NK-92 (cell line): ENCODE data around the gene STX8.

ENCODE experiments used
- DNase-seq: peaks from one replicate; lab custom pipeline; 2025; ENCODE audit not compliant: unreplicated experiment; lab: John Stamatoyannopoulos, UW

STX8 gene

DNA sequence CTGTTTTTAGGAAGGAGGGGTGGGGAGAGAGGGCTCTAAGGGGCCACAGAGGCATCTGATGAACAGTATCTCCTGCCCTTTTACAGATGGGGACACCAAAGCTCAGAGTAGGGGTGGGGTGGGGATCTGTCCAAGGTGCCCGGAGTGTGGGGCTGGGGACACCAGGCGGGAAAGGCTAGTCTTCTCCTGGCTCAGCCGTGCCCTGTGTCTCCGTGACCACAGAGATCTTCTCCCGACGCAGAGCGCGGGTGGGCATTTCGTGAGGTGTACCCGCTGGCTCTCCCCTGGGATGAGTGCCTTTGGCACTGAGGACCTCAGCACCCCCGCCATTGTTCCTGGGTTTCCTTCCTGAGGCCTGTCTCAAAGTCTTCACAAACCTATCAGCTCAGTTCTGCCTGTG, 344.8 kb downstream of the STX8 start:
- no peak for DNase-seq

DNA sequence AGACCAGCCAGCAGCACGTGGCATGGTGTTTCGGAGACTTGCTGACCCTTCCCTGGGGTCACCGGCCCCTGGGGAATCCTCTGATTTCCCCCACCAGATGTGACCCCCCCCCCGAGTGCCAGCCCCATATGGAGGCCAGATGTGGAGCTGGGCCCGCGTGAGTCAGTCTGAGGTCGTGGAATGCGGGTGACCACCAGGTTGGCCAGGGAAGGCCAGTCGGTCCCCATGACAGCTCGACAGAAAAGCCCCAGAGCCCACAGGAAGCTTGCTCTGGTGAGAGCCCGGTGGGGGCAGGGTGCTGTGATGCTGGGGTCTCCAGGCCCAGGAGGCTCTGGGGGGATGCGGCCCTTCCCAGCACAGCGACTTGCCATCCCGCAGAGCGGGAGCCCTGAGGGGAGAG, 345.3 kb downstream of the STX8 start:
- DNase-seq: no peak

GRCh38 chr17:9229826-9230201, 345.8 kb downstream of the STX8 start:
- DNase-seq: no peak

GRCh38 chr17:9229160-9229825, 346.3 kb downstream of the STX8 start:
- no peak for DNase-seq

DNA sequence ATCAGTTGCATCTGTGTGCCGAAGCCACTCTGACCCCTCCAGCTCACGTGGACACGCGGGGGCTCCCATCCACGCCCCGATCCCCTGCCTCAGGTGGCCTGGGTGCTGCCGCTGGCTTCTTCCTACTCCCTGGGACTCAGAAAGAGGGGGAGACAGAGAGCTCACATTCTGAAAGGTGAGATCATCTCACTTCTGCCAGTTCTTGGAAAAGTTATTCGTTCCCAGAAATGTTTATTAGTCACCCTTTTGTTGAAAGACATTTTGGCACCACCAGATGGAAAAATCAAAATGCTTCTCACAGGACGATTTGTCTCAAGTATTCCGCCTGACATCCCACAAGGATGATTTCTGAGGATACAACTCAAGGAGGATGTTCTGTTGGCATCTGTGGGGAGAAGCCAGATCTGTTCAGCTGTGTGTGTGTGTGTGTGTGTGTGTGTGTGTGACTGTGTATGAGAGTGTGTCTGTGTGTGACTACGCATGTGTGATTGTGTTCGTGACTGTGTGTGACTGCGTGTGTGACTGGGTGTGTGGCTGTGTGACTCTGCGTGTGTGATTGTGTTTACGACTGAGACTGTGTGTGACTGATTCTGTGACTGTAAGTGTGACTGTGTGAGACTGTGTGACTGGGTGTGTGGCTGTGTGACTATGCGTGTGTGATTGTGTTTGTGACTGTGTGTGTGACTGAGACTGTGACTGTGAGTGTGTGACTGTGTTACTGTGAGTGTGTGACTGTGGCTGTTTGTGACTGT, 347.0 kb downstream of the STX8 start:
- DNase-seq: no peak

DNA sequence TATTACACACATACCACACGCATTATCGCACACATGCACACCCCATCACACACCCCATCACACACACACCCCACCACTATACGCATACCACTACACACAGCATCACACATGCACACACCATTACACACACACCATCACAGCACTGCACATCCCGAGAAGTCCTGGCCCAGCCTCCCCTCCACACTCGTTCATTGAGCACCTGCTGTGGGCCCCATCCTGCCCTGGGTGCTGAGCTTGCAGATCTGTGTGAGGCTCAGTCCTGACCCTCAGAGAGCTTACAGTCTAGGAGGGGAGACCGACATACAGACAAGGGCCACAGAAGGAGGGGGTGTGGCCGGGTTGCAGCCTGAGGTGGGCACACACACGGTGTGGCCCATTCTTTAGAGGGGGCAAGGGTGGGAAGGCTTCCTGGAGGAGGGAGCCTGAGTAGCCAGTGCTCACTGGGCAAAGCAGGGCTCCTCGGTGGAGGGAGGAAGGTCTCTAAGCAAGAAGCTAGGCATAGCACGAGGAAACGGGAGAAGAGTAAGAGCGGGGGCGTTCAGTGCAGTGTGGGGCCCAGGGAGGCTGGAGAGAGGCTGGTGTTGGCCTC, 347.7 kb downstream of the STX8 start:
- DNase-seq: no peak

- DNase-seq: no peak
These were observed 348.9 kb downstream of the STX8 start for GRCh38 chr17:9226794-9227135.

DNA sequence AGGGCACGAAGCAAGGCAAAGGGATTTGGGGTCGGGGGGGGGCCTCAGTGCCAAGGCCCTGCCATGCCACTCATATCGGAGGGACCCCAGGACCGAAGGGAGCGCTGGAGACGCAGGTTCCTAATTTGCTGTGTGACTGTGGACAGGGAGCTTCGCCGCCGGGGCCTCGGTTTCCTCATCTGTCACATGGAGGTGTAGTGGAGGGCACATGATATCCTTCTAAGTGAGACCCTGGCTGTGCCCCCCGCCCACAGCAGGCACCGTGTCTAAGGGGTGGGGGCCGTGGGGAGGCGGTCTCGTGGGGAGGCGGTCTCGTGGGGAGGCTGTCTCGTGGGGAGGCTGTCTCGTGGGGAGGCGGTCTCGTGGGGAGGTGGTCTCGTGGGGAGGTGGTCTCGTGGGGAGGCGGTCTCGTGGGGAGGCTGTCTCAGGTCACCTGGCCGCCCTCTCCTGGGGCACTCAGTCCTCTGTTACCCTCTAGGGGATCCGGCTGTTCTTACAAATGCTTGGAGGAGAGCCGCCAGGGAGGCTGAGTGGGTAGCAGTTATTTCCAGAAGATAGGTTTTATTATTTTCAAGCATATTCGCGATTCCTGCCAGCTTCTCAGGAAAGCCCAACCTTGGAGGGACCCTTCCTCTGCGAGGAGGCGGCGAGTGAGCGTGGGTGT, 349.4 kb downstream of the STX8 start:
- DNase-seq: no peak

DNA sequence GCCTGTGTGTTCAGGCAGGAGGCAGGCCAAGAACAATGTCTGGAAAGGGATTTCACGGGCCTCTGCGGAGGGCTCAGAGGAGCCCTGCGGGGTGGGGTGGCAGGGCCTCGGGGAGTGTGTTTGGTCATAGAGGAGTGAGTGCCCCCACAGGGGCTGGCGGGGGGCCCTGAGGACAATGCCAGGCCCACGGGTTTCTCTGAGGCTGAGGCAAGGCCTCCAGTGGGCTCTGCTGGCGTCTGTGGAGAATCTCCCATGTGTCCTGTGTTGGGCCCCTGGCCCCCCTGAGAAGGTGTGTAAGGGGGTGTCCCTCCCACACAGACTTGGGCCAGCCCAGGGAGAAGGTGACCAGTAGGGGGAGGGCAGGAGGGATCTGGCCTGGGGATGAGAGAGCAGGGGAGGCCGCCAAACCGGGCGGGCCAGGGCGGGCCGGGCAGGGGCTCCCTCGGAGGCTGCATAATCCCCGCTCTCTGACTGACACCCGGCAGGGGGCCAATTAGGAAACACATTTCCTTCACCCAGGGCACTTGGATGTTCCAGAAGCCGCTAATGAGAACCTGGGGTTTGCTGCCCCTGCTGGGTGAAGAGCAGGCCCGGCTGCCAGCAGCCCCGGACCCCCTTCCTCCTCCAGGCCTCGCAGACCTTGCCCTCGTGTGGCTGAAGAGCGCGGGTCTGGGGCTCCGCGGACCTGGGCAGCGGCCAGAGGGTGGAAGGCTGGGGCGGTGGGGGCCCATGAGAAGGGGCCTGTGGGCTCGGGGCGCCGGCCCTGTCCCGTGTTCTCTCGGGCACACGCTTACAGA, 350.1 kb downstream of the STX8 start:
- no peak for DNase-seq

DNA sequence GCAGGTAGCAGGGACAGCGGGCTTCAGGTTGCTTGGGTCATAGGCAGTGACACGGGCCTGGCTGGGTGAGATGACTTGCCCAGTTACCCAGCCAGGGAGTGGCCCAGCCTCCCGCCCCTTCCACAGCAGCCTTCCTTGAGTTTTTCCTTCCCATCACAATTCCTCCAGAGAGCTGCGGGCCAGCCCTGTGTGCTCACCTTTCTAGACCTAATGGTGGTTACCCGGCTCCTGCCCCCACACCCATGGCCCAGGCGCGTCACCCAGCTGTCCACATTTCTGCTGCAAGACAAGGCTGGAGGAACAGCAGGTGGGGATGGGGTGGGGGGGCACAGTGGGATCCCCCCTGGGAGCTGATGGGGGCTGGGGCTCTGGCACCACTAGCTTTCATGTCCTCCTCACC, 351.1 kb downstream of the STX8 start:
- DNase-seq: no peak

DNA sequence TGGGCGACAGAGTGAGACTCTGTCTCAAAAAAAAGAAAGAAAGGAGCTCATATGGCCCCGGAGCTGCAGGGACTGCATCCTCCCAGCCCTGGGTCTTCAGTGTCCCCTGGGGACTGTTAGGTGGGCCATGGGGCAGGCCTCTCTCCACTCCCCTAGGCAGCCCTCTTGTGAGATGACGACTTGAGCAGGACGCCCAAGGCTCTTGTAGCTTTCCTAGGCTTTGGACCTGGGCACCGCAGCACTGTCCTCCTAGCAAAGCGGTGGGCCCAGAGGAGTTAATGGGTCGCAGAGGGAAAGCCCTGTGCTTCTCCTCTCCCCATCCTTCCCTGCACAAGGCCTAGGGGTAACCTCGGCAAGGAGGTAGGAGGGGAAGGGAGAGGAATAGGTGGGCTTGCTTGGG, 352.1 kb downstream of the STX8 start:
- DNase-seq: no peak

GRCh38 chr17:9221922-9222180, 353.8 kb downstream of the STX8 start:
- no peak for DNase-seq

- no peak for DNase-seq
These were observed 354.3 kb downstream of the STX8 start for GRCh38 chr17:9221147-9221921.

GRCh38 chr17:9220398-9221146, 355.0 kb downstream of the STX8 start:
- no peak for DNase-seq

DNA sequence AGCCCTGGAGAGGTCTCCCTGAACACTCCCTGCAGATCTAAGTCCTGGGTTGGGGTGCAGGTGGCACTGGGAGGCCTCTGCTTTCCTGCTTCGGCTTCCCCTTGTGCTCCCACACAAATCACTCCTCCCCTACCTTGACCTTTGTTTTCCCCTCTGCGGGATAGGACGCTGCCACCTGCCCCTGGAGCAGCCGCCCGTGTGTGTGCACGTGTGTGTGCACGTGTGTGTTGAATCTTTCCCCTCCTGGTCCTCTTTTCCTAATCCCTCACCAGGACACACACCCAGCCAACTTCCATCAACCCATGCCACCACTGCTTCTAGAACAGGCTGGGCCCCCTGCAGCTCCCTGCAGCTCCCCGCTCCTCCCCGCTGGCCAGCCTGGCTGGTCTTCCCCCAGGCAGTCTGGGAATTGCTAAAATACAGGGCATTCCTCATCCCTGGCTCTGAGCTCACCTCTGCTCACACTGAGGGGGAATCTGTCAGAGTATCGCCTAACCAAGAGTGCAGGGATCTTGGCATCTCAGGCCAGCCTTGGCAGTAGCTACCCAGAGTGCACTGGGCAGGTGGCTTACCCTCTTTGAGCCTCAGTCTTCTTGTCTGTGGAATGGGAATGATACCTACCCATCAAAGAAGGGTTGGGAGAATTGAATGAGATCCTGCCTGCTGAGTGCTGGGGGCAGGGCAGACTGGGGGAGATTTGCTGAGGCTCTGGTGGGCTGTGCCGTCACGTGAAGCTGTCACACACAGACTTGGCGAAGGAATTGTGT, 355.8 kb downstream of the STX8 start:
- DNase-seq: no peak

DNA sequence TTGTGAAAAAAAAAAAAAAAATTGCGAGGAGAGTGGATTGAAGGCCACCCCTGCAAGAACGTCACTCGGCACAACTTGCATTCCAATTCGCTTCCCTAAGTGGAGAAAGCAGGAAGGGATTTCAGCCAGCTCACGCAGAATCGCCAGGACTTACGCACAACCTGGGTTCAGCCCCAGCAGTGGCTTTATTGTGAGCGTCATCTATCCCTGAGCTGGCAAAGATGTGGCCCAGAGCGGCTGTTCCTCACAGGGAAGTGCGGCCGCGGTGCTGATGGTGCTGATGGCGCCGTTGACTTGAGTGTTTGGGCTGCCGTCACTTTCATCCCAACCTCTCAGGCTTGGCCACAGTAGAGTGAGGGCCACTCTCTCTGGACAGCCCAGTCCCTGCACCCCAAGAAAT, 356.7 kb downstream of the STX8 start:
- no peak for DNase-seq

DNA sequence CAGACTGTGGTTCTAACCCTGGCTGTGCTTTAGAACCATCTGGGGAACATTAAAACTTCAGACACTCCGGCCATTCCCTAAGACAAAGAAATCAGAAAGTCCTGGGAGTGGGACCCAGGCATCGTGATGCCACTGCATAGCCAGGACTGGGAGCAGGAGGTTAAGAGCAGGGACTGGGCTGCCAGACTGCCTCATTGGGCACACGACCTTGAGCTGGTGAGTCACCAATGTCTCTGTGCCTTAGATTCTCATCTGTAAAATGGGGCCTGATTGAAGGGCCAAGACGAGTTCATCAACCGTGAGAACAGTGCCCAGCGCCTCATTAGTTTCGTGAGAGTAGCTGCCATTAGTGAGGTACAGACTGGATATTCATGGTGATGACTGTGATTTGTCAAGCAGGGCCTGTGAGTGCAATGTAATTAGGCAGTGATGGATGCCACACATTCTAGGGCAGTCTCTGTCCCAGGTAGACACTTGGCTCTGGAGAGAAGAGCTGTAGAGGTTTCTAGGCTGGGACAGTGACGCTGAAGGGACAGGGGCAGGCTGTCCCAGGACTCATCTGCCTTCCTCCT, 357.5 kb downstream of the STX8 start:
- DNase-seq: no peak

DNA sequence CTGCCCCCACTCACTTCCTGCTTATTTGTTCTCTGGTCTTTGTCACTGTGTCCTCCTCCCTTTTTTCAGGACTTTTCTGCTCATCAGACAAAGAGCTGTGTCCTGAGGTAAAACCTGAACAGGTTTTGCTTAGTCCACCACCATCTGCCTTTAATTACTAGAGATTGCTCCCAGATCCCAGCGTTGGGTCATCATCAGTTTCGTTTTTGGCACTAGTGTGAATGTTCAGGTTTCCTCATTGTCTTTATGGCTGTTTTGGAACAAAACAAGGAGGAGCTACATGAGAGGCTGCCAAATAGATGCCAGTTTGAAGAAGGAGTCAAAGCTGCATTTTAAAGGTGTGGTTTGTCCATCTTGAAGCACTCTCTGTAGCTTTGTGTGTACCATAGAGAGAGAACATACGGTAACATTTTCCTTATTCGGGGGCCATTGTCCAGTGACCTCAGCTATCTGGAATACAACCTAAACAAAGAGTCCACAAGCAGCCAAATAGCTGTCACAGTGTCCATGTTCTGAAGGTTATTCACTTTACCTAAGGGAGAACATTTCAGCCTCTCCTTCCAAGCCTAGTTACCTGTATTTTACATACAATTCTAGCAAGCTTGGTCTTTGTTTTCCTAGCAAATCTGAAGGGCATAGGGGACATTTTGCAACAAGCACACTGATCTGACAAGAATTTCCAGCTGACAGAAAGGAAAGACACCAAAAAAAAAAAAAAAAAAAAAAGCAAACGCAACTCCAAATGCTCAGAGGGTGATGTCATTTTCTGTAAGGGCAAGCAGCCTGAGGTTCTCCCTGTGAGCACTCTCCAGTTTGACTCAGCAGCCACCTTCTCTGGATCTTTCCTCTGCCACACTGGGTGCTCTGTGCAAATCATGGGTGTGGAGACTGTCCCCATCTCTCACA, 358.2 kb downstream of the STX8 start:
- DNase-seq: no peak
